ENCODE measurements around the gene TACC3.

TACC3 gene

GRCh38 chr4:1778642-1779392 lies 57.5 kb downstream of the TACC3 start:
- DNase-seq, result no peak

GRCh38 chr4:1779588-1780382 lies 58.5 kb downstream of the TACC3 start:
- no peak for DNase-seq

GRCh38 chr4:1780435-1780834 lies 59.1 kb downstream of the TACC3 start:
- DNase-seq, result no peak

GRCh38 chr4:1783015-1783414 lies 61.7 kb downstream of the TACC3 start:
- no peak for DNase-seq

- no peak for DNase-seq
Observed at GRCh38 chr4:1783970-1784369, 62.6 kb downstream of the TACC3 start.

- no peak for DNase-seq
Observed at GRCh38 chr4:1784395-1784788, 63.1 kb downstream of the TACC3 start.

GRCh38 chr4:1784789-1785591 lies 63.7 kb downstream of the TACC3 start:
- DNase-seq, result no peak

- no peak for DNase-seq
Observed at GRCh38 chr4:1785592-1785991, 64.3 kb downstream of the TACC3 start.

GRCh38 chr4:1786544-1787362 lies 65.4 kb downstream of the TACC3 start:
- no peak for DNase-seq

GRCh38 chr4:1787411-1788077 lies 66.2 kb downstream of the TACC3 start:
- no peak for DNase-seq

GRCh38 chr4:1788254-1788973 lies 67.1 kb downstream of the TACC3 start:
- DNase-seq, result no peak

- no peak for DNase-seq
Observed at GRCh38 chr4:1789552-1789951, 68.2 kb downstream of the TACC3 start.

GRCh38 chr4:1790005-1790404 lies 68.7 kb downstream of the TACC3 start:
- no peak for DNase-seq

GRCh38 chr4:1792158-1792831 lies 71.0 kb downstream of the TACC3 start:
- no peak for DNase-seq

- DNase-seq, result peak; percentile 88
Observed at GRCh38 chr4:1792832-1793495, 71.6 kb downstream of the TACC3 start, which contains the start of gene FGFR3. Gene FGFR3 (plus strand): TSS chr4:1793293. CDS start chr4:1793935, 642 bp downstream.

- DNase-seq, result peak; percentile 73
Observed at GRCh38 chr4:1793496-1793840, 72.1 kb downstream of the TACC3 start.

GRCh38 chr4:1793940-1794808 lies 72.9 kb downstream of the TACC3 start:
- no peak for DNase-seq
